ACHN (cell line): ENCODE measurements around the gene RBMX.
"Not testable (repeated sequence)": the region's sequence is repeated elsewhere in the genome, so short reads cannot be mapped to it uniquely, and the experiment has no call there.

Source experiments
- DNase-seq: peaks from one replicate; pipeline ENCODE4 v3.0.0-alpha.2; 2015
- in situ Hi-C: cut with HindIII; loops from 2 replicates; pipeline ENCODE4 v1.10.0; 2017; ENCODE audit warnings: low sequenced_read_pairs, low pct_ligation_motif_present, low pct_unique_long_range_greater_than_20kb

RBMX gene

GRCh38 chrX:136889269-136889668 lies 8.7 kb upstream of the RBMX start:
- in situ Hi-C loops, result no loop called here
- no peak for DNase-seq

DNA sequence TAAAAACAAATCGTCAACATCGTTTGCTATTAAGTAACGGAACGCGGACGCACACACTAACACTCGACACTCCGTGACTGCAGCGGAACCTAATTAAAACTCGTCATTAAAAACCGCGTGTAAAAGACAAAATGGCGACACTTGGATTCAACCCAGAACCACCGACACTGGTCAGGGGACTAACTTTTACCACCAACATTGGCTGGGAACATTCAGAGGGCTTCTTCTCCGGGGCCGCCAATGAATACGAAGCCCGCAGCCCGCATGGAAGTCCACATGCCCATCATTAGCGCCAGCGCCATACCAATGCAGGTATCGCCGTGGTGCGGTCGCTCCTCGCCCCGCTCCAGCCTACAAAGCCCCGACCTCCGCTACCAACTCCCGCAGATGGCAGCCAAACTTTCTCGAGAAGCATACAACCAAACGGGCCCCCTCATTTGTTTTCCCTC lies 498 bp downstream of the RBMX start:
- in situ Hi-C loops, result no loop called here
- peak; percentile 5 for DNase-seq

GRCh38 chrX:136879001-136879687 lies 1.4 kb downstream of the RBMX start:
- DNase-seq, result peak; percentile 14
- in situ Hi-C loops, result no loop called here

DNA sequence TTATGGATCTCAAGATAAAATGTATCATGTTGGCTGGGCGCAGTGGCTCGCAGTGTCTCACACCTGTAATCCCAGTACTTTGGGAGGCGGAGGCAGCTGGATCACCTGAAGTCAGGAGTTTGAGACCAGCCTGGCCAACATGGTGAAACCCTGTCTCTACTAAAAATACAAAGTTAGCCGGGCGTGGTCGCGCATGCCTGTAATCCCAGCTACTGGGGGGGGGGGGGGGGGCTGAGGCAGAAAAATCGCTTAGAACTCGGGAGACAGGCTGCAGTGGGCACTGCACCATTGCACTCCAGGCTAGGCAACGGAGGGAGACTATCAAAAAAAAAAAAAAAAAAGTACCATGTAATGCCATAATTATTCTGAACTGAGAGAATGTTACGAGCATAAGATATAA lies 2.1 kb downstream of the RBMX start:
- no peak for DNase-seq
- in situ Hi-C loops, result no loop called here

DNA sequence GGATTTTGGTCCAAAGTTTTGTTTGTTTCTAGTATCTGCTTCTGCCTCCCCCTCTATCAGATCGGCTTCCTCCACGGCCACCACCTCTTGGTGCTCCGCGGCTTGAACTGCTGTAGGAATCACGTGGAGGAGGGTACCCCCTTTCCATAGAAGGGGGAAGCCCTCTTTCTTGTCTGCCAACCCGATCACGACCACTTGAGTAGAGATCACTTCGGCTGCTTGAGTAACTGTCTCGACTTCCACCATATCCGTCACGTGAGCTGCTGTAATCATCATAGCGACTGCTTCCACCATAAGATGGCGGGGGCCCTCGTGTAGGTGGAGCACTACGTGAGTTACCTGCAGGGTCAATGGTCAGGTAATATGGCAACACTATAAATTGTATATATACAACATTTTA lies 6.4 kb downstream of the RBMX start:
- in situ Hi-C loops, DNase-seq: not testable (repeated sequence)

- in situ Hi-C loops, DNase-seq: not testable (repeated sequence)
Measured at GRCh38 chrX:136873210-136873609, 7.3 kb downstream of the RBMX start.

- in situ Hi-C loops, result no loop called here
- DNase-seq, result no peak
Measured at GRCh38 chrX:136872091-136872700, 8.3 kb downstream of the RBMX start.

DNA sequence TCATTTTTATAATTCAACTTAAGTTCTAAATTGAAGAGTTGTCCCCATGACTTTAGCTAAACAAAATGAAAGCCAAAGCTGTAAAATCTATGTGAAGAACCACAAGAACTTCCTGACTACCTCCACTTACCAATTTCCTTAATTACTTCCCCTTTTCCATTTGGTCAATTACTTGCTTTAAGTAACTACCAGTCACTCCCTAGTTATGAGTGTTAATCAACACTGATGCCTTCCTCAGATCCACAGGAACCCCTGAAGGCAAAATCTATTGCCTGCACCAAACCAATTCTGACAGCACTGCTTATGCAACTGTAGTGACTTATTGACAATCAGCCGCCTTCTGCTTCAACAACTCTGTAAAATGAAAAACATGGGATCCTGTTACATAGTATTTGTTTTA lies 10.5 kb downstream of the RBMX start:
- in situ Hi-C loops, result no loop called here
- no peak for DNase-seq

GRCh38 chrX:136868283-136869055 lies 12.1 kb downstream of the RBMX start:
- in situ Hi-C loops, result no loop called here
- DNase-seq, result no peak

DNA sequence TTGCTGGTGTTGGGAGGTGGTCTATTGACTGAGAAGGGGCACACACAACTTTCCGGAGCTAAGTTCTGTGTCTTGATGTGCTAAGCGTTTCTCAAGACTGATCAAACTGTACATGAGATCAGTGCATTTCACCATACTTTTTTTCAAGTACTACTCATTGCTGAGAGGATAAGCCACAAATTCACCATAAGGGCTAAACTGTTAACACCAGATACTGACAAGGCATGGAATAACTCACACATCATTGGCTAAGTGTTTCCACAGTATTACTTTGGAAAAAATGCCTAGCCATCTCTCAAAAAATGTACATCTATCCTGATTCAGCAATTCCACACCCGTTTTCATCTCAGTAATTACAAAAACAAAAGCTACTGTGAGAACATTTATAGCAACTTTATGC lies 13.0 kb downstream of the RBMX start:
- DNase-seq, result no peak
- in situ Hi-C loops, result no loop called here

GRCh38 chrX:136867096-136867491 lies 13.4 kb downstream of the RBMX start:
- DNase-seq, result no peak
- in situ Hi-C loops, result no loop called here

DNA sequence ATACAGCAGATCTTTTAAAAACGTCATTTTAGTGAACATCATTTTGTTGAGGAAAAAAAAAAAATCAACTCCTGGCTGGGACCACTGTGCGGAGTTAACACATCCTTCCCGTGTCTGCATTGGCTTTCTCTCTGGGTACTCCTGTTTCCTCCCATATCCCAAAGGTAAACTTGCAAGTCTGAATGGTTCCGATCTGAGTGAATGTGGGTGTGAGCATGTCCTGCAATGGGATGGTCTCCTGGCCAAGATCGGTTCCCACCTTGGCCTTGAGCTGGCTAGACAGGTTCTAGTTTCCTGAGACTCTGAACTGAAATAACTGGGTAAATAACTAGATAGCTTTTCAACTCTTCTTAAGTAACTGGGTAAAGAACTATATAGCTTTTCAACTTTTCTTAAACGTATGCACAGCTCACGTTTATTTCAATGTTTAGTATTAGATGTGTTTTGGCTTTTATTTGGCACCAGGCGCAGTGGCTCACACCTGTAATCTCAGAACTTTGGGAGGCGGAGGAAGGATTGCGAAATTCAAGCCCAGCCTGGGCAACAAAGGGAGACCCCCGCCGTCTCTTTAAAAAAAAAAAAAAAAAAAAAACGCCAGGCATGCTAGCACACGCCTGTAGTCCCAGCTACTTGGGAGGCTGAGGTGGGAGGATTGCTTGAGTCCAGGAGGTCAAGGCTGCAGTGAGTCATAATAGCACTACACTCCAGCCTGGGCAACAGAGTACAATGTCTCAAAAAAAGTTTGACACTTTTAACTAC lies 14.0 kb downstream of the RBMX start:
- DNase-seq, result no peak

GRCh38 chrX:136865270-136866158 lies 15.0 kb downstream of the RBMX start:
- no peak for DNase-seq
- in situ Hi-C loops, result no loop called here

More for the DNA sequence above, 14.0 kb downstream of the RBMX start:
- in situ Hi-C loops, result no loop called here

DNA sequence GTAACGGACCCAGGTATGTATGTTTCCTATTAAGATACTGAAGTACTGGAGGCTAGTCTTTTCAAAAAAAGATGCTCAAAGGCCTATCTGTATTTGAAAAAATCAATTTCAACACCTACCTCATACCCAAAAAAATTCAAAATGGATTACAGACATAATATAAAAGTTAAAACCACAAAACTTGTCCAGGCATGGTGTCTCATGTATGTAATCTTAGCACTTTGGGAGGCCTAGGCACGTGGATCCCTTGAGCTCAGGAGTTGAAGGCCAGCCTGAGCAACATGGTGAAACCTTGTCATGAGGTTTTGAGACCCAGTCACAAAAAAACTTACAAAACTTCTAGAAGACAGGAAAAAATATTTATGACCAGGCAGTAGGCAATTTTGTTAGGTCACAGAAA lies 16.7 kb downstream of the RBMX start:
- in situ Hi-C loops, result no loop called here
- no peak for DNase-seq

DNA sequence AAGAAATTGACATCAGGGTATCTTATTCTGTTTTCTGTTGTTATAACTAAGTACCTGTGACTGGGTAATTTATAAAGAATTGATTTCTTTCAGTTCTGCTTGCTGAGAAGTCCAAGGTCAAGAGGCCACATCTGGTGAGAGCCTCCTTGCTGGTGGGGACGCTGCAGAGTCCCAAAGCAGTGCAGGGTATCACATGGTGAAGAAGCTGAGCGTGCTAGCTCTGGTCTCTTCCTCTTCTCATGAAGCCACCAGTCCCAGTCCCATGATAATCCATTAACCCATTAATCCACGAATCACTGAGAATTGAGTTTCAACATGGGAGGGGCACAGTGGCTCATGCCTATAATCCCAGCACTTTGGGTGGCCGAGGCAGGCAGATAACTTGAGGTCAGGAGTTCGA lies 18.0 kb downstream of the RBMX start:
- in situ Hi-C loops, result no loop called here
- DNase-seq, result no peak

- no peak for DNase-seq
- in situ Hi-C loops, result no loop called here
Measured at GRCh38 chrX:136861877-136862276, 18.6 kb downstream of the RBMX start.

GRCh38 chrX:136858007-136858756 lies 22.3 kb downstream of the RBMX start:
- in situ Hi-C loops, result no loop called here
- no peak for DNase-seq
